A673 (cell line): ENCODE measurements around the gene RNF151.
A peak's percentile ranks its signal among the peaks of the same experiment; 100 is the strongest.

Source experiments
- EZH2 ChIP-seq: fragments of 200-600 bp; sonication (generic); IDR thresholded peaks from 2 replicates; pipeline ENCODE4 v1.6.1; 2017; ENCODE audit warnings: borderline replicate concordance, low read depth, mild to moderate bottlenecking, mixed read lengths, antibody characterized with exemption, low read length; ENCODE audit not compliant: poor library complexity, severe bottlenecking
- TF ChIP-seq, protein P1 (sequence below): fragments of 300-800, 200-600 bp; sonication (generic); conservative IDR thresholded peaks from 2 replicates; pipeline ENCODE4 v1.5.1; 2017; ENCODE audit warnings: low read depth, mild to moderate bottlenecking, antibody characterized with exemption, low read length, moderate library complexity, mixed read lengths

DNA sequence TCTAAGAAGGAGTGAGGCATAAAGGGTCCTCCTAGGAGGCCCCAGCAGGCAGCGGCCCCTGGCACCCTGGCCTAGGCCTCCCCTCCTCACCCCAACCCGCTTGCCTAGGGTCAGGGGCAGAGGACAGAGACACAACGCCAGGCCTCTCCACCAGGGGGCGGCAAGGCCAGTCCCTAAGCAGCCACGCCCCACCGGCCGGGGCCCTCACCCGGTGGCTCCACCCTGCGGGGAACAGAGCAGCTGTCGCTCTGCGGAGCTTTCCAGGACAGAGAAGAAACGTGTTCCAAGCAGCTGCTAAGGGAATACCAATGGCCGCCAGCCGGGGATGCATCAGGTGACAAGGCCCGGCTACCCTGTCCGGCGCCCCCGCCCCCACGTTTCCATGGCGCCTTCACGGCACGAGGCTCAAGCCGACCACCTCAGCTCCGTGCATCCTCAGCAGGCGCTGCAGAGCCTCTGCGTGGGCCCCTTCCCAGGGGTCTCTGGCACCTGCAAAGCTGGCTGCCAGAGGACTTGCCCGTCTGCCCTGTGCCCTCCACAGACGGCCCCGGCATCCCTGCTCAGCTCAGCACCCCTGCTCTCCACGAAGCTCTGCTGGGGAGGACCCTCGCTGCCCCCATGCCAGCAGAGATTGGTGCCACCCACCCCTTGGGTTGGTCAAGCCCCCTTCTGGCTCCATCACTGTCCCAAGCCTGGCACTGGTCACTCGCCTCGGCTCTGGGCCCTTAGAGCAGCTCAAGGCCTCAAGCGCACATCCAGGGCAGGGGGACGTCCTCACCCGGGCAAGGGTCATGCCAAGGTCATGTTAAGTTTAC is 37.4 kb downstream of the RNF151 start:
- TF ChIP-seq EZH2, result no peak
- TF ChIP-seq, protein P1, sequence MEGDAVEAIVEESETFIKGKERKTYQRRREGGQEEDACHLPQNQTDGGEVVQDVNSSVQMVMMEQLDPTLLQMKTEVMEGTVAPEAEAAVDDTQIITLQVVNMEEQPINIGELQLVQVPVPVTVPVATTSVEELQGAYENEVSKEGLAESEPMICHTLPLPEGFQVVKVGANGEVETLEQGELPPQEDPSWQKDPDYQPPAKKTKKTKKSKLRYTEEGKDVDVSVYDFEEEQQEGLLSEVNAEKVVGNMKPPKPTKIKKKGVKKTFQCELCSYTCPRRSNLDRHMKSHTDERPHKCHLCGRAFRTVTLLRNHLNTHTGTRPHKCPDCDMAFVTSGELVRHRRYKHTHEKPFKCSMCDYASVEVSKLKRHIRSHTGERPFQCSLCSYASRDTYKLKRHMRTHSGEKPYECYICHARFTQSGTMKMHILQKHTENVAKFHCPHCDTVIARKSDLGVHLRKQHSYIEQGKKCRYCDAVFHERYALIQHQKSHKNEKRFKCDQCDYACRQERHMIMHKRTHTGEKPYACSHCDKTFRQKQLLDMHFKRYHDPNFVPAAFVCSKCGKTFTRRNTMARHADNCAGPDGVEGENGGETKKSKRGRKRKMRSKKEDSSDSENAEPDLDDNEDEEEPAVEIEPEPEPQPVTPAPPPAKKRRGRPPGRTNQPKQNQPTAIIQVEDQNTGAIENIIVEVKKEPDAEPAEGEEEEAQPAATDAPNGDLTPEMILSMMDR, result peak; percentile 82
